ENCODE measurements around the gene LRRC7. TPM values are rescaled to one million over a fixed set of nuclear protein-coding genes. Genes with fewer than 3 reads are reported as not detected.

The LRRC7 gene
- total RNA-seq, 1 experiment from 2014 or later, result 0.14 TPM

DNA sequence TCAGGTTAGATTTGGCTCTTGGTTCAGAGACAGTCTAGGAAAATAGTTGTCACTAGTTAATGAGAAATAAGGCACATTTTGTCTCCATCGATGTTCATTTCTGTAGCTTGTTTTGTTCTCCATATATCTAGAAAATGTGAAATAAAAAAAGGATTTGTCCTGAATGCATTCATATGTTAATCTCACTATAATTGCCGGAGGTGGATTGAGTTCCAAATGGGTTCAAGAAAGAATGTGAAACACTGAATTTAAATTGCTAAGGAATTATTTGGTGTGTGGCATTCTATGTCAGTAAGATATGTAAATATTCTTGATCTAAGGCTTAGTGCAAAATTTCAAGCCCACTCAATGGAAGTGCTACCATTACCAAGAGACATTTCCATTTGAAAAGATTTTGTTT is 176.7 kb downstream of the LRRC7 start:
- intact Hi-C loops (cut with micrococcal nuclease; ENCODE audit: unreplicated experiment), result no loop called here

DNA sequence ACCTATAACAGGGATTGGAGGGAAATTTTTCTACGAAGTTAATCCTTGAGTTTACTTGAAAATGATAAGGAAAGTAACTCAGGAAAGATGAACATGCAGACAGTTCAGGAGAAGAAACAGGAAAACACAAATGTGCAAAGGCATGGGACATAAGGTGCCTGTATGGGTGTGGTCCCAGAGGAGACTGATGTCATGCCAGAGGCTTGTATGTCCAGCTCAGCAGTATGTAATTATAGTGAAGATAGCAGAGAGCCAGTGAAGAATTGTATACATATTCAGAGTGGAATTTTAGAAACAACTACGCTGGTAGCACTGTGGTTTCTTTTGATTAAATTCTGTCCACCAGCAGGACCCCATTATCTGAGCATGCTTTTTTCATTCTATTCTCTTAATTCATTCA is 179.5 kb downstream of the LRRC7 start:
- TF ChIP-seq, protein P1, sequence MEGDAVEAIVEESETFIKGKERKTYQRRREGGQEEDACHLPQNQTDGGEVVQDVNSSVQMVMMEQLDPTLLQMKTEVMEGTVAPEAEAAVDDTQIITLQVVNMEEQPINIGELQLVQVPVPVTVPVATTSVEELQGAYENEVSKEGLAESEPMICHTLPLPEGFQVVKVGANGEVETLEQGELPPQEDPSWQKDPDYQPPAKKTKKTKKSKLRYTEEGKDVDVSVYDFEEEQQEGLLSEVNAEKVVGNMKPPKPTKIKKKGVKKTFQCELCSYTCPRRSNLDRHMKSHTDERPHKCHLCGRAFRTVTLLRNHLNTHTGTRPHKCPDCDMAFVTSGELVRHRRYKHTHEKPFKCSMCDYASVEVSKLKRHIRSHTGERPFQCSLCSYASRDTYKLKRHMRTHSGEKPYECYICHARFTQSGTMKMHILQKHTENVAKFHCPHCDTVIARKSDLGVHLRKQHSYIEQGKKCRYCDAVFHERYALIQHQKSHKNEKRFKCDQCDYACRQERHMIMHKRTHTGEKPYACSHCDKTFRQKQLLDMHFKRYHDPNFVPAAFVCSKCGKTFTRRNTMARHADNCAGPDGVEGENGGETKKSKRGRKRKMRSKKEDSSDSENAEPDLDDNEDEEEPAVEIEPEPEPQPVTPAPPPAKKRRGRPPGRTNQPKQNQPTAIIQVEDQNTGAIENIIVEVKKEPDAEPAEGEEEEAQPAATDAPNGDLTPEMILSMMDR (IDR thresholded peaks at IDR 0.05; ENCODE audit: unreplicated experiment), result no peak
- no peaks in the 10 kb centered on the region for H3K36me3 Mint-ChIP-seq (ENCODE audit: insufficient read depth, unreplicated experiment)
- H3K4me1 Mint-ChIP-seq (ENCODE audit: low read depth, unreplicated experiment), result no peaks in the 10 kb centered on the region
- no peaks in the 10 kb centered on the region for H3K9me3 Mint-ChIP-seq (ENCODE audit: low read depth, unreplicated experiment)
- H3K27me3 Mint-ChIP-seq (ENCODE audit: unreplicated experiment), result no peaks in the 10 kb centered on the region
- intact Hi-C loops (cut with micrococcal nuclease; ENCODE audit: unreplicated experiment), result no loop called here
- no peak overlapping the region for H3K27ac Mint-ChIP-seq (ENCODE audit: unreplicated experiment)
- no peak overlapping the region for H3K4me3 Mint-ChIP-seq (ENCODE audit: low read depth, unreplicated experiment)
- DNase-seq, result no peak
- CTCF ChIA-PET, result no interaction called here
- BruUV-seq (replicated peaks), result no TSS peak

More for the DNA sequence above, 176.7 kb downstream of the LRRC7 start:
- no peak for DNase-seq
- CTCF ChIA-PET, result interaction anchor here (0.6 kb wide), 1 partner anchor 125 kb away, joined by 8 read pairs; no protein-coding TSS in a partner anchor
- no peaks in the 10 kb centered on the region for H3K9me3 Mint-ChIP-seq (ENCODE audit: low read depth, unreplicated experiment)
- no peak overlapping the region for H3K27ac Mint-ChIP-seq (ENCODE audit: unreplicated experiment)
- no peaks in the 10 kb centered on the region for H3K36me3 Mint-ChIP-seq (ENCODE audit: insufficient read depth, unreplicated experiment)
- no peaks in the 10 kb centered on the region for H3K27me3 Mint-ChIP-seq (ENCODE audit: unreplicated experiment)
- BruUV-seq (replicated peaks), result no TSS peak
- H3K4me3 Mint-ChIP-seq (ENCODE audit: low read depth, unreplicated experiment), result no peak overlapping the region
- no peaks in the 10 kb centered on the region for H3K4me1 Mint-ChIP-seq (ENCODE audit: low read depth, unreplicated experiment)
- TF ChIP-seq, protein P1 (IDR thresholded peaks at IDR 0.05; ENCODE audit: unreplicated experiment), result no peak

DNA sequence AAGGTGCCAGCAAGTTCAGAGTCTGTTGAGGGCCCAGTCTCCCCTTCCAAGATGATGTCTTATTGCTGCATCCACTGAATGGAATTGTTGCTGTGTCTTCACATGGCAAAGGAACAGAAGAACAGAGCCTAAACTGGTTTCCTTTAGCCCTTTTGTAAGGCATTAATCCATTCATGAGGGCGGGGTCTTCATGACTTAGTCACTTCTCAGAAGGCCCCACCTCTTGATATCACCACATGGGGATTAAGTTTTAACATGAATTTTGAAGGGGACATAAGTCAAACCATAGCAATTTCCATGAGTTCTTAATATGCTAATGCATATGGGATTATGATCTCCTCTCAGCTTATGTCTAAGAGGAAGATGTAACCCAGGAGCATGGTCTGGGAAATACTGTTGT is 182.9 kb downstream of the LRRC7 start:
- Mint-ChIP-seq H3K27ac (ENCODE audit: unreplicated experiment) (no peak overlapping the region), H3K36me3 (ENCODE audit: insufficient read depth, unreplicated experiment) (no peaks in the 10 kb centered on the region), H3K4me1 (ENCODE audit: low read depth, unreplicated experiment) (no peaks in the 10 kb centered on the region), H3K9me3 (ENCODE audit: low read depth, unreplicated experiment) (no peaks in the 10 kb centered on the region), H3K27me3 (ENCODE audit: unreplicated experiment) (no peaks in the 10 kb centered on the region), H3K4me3 (ENCODE audit: low read depth, unreplicated experiment) (no peak overlapping the region)
- DNase-seq, result no peak
- CTCF ChIA-PET, result no interaction called here
- TF ChIP-seq, protein P1 (IDR thresholded peaks at IDR 0.05; ENCODE audit: unreplicated experiment), result no peak
- BruUV-seq (replicated peaks), result no TSS peak
- intact Hi-C loops (cut with micrococcal nuclease; ENCODE audit: unreplicated experiment), result no loop called here

DNA sequence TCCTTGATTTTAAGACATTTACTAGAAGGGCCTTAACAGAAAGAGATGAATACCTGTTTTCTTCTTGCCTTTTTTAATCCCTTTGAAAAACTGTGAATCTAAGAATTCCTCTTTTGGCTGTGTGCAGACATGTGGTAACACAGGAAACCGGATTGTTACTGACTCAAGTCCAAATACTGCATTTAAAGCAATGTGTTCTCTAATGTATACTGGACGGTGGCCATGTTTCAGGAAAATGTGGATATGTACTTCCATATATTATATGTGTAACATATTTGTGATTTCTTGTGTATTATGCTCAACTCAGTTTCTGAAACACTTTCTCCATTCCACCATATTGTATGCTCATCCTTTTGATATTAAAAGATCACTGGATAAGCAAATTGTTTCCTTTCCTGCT is 185.1 kb downstream of the LRRC7 start:
- DNase-seq, result no peak
- BruUV-seq (replicated peaks), result no TSS peak
- intact Hi-C loops (cut with micrococcal nuclease; ENCODE audit: unreplicated experiment), result no loop called here

More for the DNA sequence above, 185.1 kb downstream of the LRRC7 start:
- TF ChIP-seq, protein P1 (IDR thresholded peaks at IDR 0.05; ENCODE audit: unreplicated experiment), result no peak
- H3K9me3 Mint-ChIP-seq (ENCODE audit: low read depth, unreplicated experiment), result no peaks in the 10 kb centered on the region
- no peaks in the 10 kb centered on the region for H3K27me3 Mint-ChIP-seq (ENCODE audit: unreplicated experiment)
- H3K27ac Mint-ChIP-seq (ENCODE audit: unreplicated experiment), result no peak overlapping the region
- H3K4me1 Mint-ChIP-seq (ENCODE audit: low read depth, unreplicated experiment), result no peaks in the 10 kb centered on the region
- no peaks in the 10 kb centered on the region for H3K36me3 Mint-ChIP-seq (ENCODE audit: insufficient read depth, unreplicated experiment)
- H3K4me3 Mint-ChIP-seq (ENCODE audit: low read depth, unreplicated experiment), result no peak overlapping the region
- CTCF ChIA-PET, result no interaction called here
